HepG2 (cell line): ENCODE data around the gene ANKRD11. TPM values are rescaled to one million over a fixed set of nuclear protein-coding genes. Genes with fewer than 3 reads are reported as not detected.

ENCODE experiments used
- ARID4A ChIP-seq: sonication (generic); formaldehyde crosslinking; IDR thresholded peaks from 2 replicates; pipeline ENCODE4 v1.5.0; 2020; ENCODE audit warnings: mild to moderate bottlenecking, missing genetic modification reagents, borderline replicate concordance
- E2F1 ChIP-seq: sonication (generic); formaldehyde crosslinking; IDR thresholded peaks from 2 replicates; pipeline ENCODE4 v1.5.0; 2020; ENCODE audit warnings: missing genetic modification reagents
- HMGXB4 ChIP-seq, 2 experiments: sonication (generic) in 1 of 2; formaldehyde crosslinking in 1 of 2; IDR thresholded peaks; 2 replicates each; pipeline versions ENCODE4 v1.4.0 to v1.6.1; 2018 to 2020; ENCODE audit warnings: missing genetic modification reagents in 2 of 2, borderline replicate concordance in 1 of 2, low read depth in 1 of 2, mild to moderate bottlenecking in 1 of 2, missing biosample characterization in 1 of 2
- IRF9 ChIP-seq: sonication (generic); formaldehyde crosslinking; IDR thresholded peaks from 2 replicates; pipeline ENCODE4 v1.8.0; 2022; ENCODE audit warnings: missing genetic modification reagents, mild to moderate bottlenecking, borderline replicate concordance
- POLR2G ChIP-seq: fragments of 200-400 bp; formaldehyde crosslinking; IDR thresholded peaks from 2 replicates; pipeline ENCODE4 v1.6.1; 2018; ENCODE audit warnings: mild to moderate bottlenecking, low read depth, low read length, moderate library complexity
- SSRP1 ChIP-seq: IDR thresholded peaks from 2 replicates; pipeline ENCODE4 v1.6.1; 2016; ENCODE audit warnings: control low read depth
- ZNF367 ChIP-seq: sonication (generic); formaldehyde crosslinking; IDR thresholded peaks from 2 replicates; pipeline ENCODE4 v1.4.0; 2020; ENCODE audit warnings: missing genetic modification reagents, borderline replicate concordance
- ZNF691 ChIP-seq: sonication (generic); formaldehyde crosslinking; IDR thresholded peaks from 2 replicates; pipeline ENCODE4 v1.4.0; 2020; ENCODE audit warnings: missing genetic modification reagents, low read depth, mild to moderate bottlenecking, borderline replicate concordance
- ZSCAN25 ChIP-seq: sonication (generic); formaldehyde crosslinking; IDR thresholded peaks from 2 replicates; pipeline ENCODE4 v1.8.0; 2022; ENCODE audit warnings: mild to moderate bottlenecking, missing genetic modification reagents
- polyA plus RNA-seq, 8 experiments: library from polyadenylated mRNA; depleted of rRNA in 3 of 8; stranded (reverse) in 7 of 8; unstranded in 1 of 8; fragments of >200 nt; fragmentation: Illumina TruSeq in 4 of 8; extraction: Trizol in 4 of 8; gene quantifications; 2 replicates each; pipeline versions ENCODE4 v1.2.1 to v1.2.3, GENCODE V29; 2011 to 2016; ENCODE audit warnings: low read depth in 4 of 8, missing spikeins in 1 of 8, mixed read lengths in 1 of 8; ENCODE audit not compliant: insufficient read depth in 1 of 8
- total RNA-seq, 5 experiments: library from RNA; depleted of rRNA; stranded (reverse); fragments of >200 nt; fragmentation: Illumina TruSeq; extraction: Trizol; gene quantifications; 2 replicates each; pipeline ENCODE4 v1.2.3, GENCODE V29; 2016; ENCODE audit warnings: low read depth in 1 of 5

Gene ANKRD11
- total and polyA plus RNA-seq, 2 of the 13 experiments (the other 11 are each of a cell fraction or from before 2014, with no cell fraction given): 21.4 to 38.4 TPM

- TF ChIP-seq HMGXB4 (CRISPR knock-in tag; IDR thresholded peaks at IDR 0.05; ENCODE audit: borderline replicate concordance in 1 of 2, low read depth in 1 of 2) (no peak), ARID4A (CRISPR knock-in tag) (peak; percentile 3; the same call in 1 of the 2 replicates), E2F1 (CRISPR knock-in tag) (no peak), IRF9 (CRISPR knock-in tag) (0 out of 2 replicates have a peak, but pooled peaks have one; percentile 11), ZSCAN25 (CRISPR knock-in tag) (no peak), POLR2G (no peak), ZNF691 (CRISPR knock-in tag) (no peak), SSRP1 (CRISPR knock-in tag) (0 out of 2 replicates have a peak, but pooled peaks have one; percentile 29), ZNF367 (CRISPR knock-in tag) (no peak)
These were observed 17.1 kb downstream of the ANKRD11 start (continued) for GRCh38 chr16:89473136-89473712.
